Activated CD4-positive, alpha-beta T cell treated with anti-CD3 and anti-CD28 coated beads for 4 hours (primary cell): Measurements from ENCODE around the gene SLC12A5.
A peak's percentile ranks its signal among the peaks of the same experiment; 100 is the strongest.
"Not testable (repeated sequence)": the region's sequence is repeated elsewhere in the genome, so short reads cannot be mapped to it uniquely, and the experiment has no call there.

Experiments
- DNase-seq, 2 donors: peaks; one replicate each; pipeline ENCODE4 v3.0.0-alpha.2; 2020

SLC12A5 gene

DNA sequence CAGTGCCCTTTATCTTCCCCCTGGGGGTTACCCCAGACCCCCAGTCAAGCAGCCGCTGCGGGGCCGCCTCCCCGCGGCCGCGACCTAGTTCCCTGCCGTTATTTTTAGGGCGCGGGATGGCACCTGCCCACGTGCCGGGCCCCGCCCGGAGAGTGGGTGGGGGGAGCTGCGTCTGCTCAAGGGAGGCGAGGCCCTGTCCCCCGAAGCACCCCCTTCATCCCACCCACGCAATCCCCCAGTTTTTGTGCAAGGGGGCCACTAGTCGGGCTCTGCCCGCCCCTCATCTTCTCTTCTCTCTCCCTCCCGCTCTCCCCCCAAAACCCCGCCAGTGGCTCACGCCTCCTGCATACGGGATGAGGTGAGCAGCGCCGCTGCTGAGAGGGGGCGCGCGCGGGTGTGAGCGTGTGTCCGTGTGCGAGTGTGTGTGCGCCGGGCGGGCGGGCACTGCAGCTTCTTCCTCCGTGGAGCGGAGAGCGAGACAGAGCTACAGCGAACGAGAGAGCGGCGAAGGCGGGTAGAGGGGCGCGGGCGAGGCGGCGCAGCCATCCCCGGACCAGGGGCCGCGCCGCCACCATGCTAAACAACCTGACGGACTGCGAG is at the start of gene SLC12A5:
Gene SLC12A5, plus strand, starts transcription at position 444 of the 600 bp plus-strand sequence. Its CDS starts 130 bp downstream, at position 574.
- DNase-seq = no peak

DNA sequence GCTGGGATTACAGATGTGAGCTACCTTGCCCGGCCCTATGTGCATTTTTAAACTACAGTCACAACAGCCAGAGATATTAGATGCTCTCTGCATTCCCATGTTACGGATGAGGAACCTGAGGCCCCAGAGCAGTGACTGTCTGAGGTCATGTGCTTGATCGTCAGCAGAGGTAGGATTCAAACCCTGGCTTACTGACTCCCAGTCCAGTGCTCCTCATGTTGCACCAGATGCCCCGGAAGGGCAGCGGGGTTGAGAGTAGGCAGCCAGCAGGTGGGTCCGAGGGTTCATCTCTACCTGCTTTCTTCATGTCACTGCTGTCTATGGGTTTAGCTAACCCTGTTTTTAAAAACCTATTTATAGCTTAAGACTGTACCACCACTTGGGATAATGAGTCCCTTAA is 47.8 kb upstream of the SLC12A5 start:
- no peak for DNase-seq

DNA sequence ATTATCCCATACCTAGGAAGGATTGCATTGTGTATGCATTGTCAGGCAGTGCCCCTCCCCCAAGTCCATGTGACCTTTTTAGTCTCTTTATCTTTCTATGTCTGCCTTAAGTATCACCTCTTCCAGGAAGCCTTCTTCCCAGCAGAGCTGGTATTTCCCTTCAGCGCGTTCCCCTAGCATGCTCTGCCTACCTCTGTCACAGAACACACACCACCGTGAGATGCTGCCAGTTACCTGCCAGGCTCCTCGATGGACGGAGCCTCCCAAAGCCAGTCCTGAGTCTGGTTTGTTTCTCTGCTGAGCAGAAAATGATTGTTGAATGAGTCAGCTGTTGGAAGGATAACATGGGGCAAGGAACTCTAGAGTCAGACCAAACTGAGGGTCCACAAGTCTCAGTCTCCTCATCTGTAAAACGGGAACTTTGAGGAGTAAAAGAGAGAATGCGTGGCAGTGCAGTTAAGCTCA is 45.7 kb upstream of the SLC12A5 start:
- DNase-seq = no peak

DNA sequence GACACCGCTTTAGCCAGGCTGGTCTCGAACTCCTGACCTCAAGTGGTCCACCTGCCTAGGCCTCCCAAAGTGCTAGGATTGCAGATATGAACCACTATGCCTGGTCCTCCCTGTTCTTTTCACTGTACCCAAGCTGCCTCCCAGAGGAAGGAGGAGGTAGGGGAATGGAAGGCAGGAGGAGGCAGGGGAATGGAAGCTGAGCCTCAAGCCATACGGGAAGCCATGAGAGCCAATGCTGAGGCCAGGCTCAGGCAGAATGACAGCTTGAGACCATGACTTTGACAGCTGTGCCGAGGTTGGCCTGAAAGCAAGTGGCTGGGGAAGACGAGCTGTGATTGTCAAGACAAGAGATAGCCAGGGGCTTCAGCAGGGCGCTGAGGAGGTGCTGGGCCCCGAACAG is 43.4 kb upstream of the SLC12A5 start:
- no peak for DNase-seq

DNA sequence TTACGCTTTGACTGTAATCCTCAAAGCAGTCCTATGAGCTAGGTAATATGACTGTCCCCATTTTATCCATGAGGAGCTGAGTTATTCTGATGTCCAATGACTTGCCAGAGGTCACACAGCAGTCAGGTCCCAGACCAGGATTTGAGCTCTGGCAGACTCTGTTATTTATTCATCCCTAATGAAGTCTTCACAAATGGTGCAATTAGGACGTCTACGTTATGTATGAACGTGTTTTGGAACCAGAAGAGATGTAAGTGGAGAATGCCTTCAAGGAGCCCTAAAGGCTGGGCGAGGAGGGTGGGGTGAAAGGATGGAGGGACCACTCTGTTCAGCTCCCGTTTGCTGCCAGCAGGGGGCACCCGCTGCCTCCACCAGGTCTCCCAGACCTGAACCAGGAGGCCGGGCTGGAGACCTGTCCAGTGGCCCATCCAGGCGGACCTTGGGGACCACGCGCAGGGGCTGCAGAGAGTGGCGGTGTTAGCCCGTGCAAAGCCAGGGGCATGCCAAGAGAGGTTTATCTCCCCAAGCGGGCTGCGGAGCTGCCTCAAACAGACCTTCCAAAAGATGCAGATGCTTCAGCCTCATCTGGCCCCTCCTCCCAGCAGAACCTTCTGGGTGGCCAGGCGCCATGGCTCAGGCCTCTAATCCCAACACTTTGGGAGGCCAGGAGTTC is 41.8 kb upstream of the SLC12A5 start:
- peak; percentile 72 to 76 for DNase-seq

DNA sequence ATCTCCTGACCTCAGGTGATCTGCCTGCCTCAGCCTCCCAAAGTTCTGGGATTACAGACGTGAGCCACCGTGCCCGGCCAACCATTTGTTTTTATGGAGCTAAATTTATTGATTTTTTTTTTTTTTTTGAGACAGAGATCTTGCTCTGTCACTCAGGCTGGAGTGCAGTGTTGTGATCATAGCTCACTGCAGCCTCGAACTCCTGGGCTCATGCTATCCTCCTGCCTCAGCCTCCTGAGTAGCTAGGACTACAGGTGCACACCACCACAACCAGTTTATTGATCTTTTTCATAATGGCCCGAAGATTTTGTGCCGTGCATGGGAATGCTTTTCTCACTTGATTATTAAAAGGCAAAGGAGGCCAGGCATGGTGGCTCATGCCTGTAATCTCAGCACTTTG is 40.2 kb upstream of the SLC12A5 start:
- DNase-seq = not testable (repeated sequence)

DNA sequence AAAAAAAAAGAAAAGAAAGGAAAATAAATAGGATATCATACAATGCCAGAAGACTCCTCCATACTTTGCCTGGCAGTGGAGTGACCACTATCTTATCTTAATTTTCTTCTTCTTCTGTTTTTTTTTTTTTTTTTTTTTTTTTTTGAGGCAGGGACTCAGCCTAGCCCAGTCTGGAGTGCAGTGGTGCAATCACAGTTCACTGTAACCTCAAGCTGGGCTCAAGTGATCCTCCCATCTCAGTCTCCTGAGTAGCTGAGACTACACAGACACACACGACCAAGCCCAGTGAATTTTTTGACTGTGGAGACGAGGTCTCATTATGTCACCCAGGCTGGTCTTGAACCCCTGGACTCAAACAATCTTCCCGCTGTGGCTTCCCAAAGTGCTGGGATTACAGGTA is 37.4 kb upstream of the SLC12A5 start:
- no peak for DNase-seq

DNA sequence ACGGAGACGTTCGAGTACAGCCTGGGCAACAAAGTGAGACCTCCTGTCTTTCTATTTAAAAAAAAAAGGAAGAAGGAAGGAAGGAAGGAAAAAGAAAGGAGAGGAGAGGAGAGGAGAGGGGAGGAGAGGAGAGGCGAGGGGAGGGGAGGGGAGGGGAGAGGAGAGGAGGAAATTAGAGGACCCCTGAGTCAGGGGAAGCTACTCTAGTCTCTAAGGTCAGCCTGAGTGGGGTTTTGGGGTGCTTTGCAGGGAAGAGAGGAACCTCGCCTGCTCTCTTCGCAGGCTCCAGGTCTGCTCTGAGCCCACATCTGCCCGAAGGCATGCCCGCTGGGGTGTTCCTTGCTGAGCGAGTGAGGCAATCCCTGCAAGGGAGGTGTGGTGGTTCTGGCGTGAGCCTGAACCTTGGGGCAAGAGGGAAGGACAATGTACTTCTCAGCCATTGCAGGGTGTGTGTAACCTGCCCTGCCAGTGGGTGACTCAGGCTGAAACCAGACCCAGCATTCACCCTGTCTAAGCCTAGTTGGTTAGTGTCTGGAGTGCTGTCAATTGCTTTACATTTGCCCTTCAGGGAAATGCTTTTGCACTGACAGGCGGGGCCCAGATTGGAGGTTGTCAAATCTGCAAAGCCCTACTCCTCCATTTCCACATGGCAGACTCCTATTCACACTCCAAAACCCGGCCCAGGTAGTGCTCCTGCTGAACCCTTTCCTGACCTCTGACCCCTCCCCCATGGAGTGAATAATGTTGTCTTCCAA is 35.6 kb upstream of the SLC12A5 start:
- DNase-seq = no peak

DNA sequence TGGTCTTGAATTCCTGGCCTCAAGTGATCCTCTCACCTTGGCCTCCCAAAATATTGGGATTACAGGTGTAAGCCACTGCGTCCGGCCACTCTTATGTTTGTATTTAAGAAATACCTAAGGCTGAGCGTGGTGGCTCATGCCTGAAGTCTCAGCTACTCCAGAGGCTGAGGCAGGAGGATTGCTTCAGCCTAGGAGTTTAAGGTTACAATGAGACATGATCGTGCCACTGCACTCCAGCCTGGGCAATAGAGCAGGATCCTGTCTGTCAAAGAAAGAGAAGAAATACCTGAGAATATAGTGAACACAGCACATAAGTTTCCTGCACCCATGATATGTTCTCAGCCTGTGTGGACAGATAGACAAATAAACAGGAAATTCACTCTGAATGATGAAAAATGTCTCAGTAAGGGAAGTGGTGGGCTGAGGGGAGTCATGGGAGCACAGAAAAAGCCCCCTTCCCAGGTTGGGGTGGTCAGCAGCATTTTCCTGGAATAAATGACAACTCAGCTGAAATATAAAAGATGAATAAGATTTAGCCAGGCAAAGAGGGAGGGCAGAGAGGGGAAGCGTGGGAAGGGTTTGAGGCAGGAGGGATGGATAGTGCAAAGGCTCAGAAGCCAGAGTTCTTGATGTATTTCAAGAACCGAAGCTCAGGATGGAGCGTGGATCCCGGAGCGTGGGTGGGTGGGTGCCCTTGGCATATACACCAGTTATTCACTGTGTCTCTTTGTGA is 34.1 kb upstream of the SLC12A5 start:
- no peak for DNase-seq

DNA sequence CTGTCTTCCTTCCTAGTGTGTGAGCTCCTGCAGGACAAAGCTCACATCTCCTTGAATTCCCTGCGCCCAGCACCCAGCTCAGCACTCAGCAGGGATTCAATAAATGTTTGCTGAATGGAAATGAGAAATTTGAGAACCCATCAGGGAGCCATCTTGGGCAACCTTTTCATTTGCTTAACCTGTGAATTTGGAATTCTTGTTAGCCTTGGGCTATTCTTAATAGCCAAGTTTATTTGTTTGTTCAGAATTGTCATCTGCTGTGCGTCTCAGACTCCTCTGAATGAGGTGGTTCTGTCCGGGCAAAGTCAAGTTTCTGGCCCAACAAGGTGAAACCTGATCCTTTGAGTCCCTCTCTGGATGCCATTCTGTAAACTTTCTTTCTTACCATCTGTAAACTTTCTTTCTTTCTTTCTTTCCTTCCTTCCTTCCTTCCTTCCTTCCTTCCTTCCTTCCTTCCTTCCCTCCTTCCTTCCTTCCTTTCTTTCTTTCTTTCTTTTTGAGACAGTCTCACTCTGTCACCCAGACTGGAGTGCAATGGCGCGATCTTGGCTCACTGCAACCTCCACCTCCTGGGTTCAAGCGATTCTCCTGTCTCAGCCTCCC is 33.4 kb upstream of the SLC12A5 start:
- not testable (repeated sequence) for DNase-seq

DNA sequence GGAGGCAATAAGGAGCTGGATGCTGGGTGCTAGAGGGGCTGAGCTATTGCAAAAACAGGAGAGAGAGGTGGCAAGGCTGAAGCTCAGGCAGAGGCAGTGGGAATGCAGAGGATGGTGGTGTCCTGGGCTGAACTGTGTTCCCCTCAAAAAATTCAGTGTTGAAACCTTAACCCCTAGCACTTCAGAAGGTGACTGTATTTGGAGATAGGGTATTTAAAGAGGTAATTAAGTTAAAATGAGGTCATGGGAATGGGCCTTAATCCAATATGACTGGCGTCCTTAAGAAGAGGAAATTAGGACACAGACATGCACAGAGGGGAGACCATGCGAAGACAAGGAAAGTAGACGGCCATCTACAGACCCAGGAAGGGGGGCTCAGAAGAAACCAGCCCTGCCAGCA is 31.8 kb upstream of the SLC12A5 start:
- no peak for DNase-seq

DNA sequence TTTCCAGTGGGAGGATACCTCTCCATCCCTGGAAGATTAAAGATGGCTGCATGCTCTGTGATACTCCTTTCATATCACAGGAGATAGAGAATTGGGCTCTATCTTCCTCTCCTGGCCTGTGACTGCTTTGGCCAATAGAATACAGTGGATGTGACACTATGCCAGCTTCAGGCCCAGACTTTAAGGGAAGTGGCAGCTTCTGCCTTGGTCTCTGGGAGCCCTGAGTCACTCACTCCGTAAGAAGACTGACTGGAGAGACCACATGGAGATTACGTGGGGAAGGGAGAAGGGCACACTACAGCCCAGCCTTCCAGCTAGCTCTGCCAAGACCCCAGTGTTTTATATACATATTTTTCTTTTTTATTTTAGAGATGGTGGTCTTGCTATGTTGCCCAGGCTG is 30.7 kb upstream of the SLC12A5 start:
- no peak for DNase-seq

DNA sequence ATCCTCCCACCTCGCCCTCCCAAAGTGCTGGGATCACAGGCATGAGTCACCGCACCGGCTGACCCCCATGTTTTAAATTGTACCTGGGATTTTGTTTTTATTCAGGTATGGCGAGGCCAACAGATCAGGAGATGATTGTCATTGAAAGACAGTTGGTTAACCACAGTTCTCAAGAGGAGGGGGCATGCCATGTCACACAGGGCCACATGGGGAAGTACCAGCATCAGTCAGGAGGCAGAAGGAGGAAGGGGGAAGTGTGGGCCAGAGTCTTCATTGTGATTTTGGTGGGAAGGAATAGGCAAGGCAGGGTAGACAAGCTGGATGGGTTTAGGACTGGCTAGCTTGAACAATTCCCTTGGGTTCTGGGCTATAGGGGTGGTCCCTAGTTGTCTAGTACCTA is 30.3 kb upstream of the SLC12A5 start:
- no peak for DNase-seq

DNA sequence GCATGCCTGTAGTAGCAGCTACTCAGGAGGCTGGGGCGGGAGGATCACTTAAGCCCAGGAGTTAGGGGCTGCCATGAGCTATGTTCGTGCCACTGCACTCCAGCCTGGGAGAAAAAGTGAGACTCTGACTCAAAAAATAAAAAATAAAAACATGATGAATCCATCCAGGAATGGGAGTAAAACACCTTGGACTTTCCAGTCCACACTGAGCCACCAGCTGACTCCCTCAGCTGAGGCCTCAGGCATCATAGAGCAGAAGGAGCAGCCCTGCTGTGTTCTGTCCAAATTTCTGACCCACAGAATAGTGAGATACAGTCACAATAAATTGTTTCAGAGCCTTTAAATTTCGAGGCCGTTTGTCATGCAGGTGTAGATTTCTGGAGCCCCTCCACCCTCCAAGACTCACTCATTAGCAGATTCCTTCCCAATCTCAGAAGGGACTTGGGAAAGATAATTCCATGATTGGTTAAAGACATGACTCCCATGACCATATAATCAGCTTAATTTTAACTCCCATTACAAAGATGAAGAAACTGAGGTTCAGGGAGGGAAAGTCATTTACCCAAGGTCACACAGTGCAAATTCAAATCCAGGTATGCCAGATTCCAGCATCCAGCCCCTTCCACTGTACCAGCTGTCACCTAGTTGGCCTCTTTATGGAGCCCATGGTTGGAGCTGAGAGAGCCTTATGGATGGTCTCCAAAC is 29.3 kb upstream of the SLC12A5 start:
- no peak for DNase-seq

DNA sequence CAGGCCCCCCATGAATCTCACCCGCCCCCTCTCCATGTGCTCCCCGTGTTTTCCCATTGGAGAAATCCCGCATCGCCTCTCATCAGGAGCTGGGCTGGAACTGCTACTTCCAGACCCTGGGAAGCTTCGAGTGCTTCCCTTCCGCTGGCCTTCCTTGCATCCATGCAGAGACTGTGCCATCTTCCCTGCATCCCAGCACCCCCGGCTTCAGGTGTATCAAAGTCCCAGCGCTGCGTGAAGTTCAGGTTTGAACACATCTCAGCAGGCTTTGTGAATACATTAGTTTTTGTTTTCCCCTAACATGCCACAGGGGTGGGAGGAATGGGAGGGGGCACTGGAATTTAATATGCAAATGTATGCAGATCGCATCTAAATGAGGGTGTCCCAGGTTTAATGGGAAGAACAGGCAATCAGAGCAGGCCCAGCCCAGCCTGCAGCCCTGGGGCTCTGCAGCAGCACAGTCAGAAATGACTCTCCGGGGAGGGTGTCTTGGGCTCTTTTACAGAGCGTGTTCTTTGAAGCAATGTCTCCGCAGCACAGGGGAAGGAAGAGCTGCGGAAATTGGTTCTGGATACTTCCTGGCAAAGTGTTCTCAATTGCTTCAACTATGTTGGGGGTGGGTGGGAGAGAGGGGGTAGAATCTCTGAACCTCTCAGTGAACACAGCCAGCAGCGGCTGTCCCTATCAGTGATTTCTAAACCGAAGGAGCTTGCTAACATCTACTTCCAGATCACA is 28.6 kb upstream of the SLC12A5 start:
- no peak for DNase-seq

DNA sequence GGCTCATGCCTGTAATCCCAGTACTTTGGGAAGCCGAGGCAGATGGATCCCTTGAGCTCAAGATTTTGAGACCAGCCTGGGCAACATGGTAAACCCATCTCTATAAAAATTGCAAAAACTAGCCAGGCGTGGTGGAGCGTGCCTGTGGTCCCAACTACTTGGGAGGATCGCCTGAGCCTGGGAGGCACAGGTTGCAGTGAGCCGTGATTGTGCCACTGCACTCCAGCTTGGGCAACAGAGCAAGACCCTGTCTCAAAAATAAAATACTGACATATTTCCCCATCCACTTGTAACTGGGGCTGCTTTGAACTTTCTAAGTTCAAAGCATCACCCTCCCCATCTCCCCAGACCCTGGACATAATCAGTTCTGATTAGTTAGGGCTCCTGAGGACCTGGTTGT is 27.5 kb upstream of the SLC12A5 start:
- DNase-seq = no peak

DNA sequence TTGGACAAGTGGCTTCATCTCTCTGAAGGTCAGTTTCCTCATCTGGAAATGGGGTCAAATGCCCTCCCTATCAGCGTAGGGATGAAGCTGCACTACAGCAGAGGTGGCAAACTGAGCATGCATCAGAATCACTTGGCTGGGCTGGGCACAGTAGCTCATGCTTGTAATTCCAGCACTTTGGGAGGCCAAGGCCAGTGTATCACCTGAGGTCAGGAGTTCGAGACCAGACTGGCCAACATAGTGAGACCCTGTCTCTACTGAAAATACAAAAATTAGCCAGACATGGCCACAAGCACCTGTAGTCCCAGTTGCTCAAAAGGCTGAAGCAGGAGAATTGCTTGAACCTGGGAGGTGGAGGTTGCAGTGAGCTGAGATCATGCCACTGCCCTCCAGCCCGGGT is 27.0 kb upstream of the SLC12A5 start:
- no peak for DNase-seq

DNA sequence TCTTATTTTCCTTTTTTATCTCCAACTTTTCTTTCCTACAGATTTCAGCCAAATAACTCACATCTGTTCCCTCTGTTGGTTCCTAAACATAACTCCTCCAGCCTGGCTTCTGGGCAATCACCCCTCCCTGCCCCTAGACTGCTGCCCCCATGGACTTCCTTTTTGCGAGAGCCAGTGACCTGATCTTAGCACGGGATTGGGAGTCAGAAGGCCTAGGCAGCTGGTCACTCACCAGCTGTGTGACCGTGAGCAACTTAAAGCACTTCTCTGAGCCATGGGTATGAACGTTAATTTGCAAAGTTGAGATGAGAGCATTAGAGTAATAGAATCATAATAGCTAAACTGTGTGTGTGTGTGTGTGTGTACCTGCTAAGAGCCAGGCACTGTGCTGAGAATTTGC is 24.8 kb upstream of the SLC12A5 start:
- DNase-seq = no peak

DNA sequence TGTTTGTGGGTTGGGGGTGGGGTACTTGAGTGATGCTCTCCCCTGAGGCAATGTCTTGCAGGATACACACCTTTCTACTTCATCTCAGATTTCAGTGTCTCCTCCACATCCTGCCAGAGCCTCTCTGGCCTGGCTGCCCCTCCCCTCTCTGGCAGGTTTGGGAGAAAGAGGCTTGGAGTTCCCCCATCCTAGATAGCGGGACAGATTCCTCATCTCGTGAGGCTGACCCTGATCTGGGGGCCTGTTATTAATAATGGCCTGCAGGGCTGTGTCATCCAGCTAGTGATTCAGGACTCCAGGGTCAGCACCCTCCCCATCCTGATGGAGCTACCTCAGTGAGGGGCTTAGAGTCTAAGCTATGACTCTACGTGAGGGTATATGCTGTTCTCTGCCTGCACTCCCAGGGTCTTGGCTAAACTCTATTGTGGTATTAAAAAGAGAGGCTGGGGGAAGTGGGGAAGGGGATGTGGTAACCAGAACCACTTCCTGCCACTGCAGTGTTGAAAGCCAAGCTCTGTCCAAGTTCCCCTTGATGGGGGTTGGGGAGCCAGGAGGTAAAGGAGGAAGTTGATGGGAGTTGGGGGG is 24.0 kb upstream of the SLC12A5 start:
- DNase-seq = no peak

DNA sequence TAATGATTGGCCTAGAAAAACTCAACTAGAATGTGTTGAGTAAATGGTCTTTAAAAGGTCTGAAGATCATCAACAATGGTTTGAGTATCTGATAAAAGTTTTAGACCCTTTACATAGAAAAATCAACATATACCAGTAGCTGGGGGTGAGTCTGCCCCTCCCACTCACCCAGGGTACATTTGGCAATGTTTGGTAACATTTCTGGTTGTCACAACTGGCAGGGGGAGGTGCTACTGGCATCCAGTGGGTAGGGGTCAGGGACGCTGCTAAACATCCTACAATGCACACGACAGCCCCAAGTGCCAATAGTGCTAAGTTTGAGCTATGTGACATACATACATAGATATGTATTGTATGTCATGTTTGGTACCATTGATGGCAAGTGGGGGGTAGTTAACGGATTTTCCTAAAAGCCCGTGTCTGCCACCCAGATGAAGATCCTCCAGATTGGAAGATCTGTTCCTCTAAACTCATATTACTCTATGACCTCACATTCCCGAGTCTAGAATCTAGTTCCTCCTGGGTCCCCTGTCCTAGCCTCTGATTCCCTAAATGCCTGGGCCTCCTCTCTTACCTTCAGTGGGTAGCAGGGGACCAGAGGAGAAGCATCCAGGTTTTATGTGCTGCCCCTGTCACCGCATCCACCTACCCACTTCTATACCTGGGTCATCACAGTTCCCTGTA is 22.9 kb upstream of the SLC12A5 start:
- no peak for DNase-seq

DNA sequence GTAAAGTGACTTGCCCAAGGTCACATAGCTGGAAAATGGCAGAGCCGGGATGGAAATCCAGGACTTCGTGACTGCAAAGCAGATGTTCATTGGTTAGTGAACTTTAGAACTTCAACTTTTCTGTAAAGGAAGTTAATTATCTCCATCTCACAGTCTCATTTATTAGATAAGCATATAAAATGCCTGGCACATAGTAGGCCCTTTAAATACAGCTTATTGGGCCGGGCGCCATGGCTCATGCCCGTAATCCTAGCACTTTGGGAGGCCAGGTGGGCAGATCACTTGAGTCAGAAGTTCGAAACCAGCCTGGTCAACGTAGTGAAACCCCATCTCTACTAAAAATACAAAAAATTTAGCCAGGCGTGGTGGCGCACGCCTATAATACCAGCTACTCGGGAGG is 22.1 kb upstream of the SLC12A5 start:
- no peak for DNase-seq
